ENCODE results near the gene PRRX2.

- TF ChIP-seq CTCF (IDR thresholded peaks at IDR 0.05) = no peak
- TF ChIP-seq EP300 (IDR thresholded peaks at IDR 0.05) = no peak
- TF ChIP-seq POLR2A (IDR thresholded peaks at IDR 0.05) = no peak
Measured at GRCh38 chr9:129724456-129725190, 59.2 kb downstream of the PRRX2 start.

Measured in upper lobe of left lung (tissue), 4 donors.